H9 (cell line): ENCODE measurements around the gene ST6GAL1. TPM values are rescaled to one million over a fixed set of nuclear protein-coding genes. Genes with fewer than 3 reads are reported as not detected.
"Not testable (repeated sequence)": the region's sequence is repeated elsewhere in the genome, so short reads cannot be mapped to it uniquely, and the experiment has no call there.

ENCODE experiments used
- DNase-seq: peaks from one replicate; pipeline ENCODE4 v3.0.0-alpha.2; 2017
- H2AFZ ChIP-seq: one replicate; pipeline ENCODE4 v1.6.1; 2013; ENCODE audit warnings: mild to moderate bottlenecking, low read length, control low read depth, moderate library complexity
- H2AK5ac ChIP-seq: 2 replicates; pipeline ENCODE4 v1.6.1; 2013; ENCODE audit warnings: low read length, control low read depth, mixed read lengths; ENCODE audit not compliant: insufficient read length
- H2BK120ac ChIP-seq: one replicate; pipeline ENCODE4 v1.6.1; 2013; ENCODE audit warnings: low read depth, mild to moderate bottlenecking, low read length, control low read depth, inconsistent platforms; ENCODE audit not compliant: poor library complexity, severe bottlenecking
- H2BK12ac ChIP-seq: 2 replicates; pipeline ENCODE4 v1.6.1; 2013; ENCODE audit warnings: low read length, control low read depth, mixed read lengths, low read depth; ENCODE audit not compliant: insufficient read length
- H2BK15ac ChIP-seq: 2 replicates; pipeline ENCODE4 v1.6.1; 2013; ENCODE audit warnings: low read depth, low read length, control low read depth
- H2BK20ac ChIP-seq: one replicate; pipeline ENCODE4 v1.6.1; 2013; ENCODE audit warnings: low read depth, mild to moderate bottlenecking, low read length, control low read depth, inconsistent platforms; ENCODE audit not compliant: poor library complexity, severe bottlenecking
- H2BK5ac ChIP-seq: 2 replicates; pipeline ENCODE4 v1.6.1; 2013; ENCODE audit warnings: low read length, control low read depth, mixed read lengths; ENCODE audit not compliant: insufficient read length
- H3K14ac ChIP-seq: 2 replicates; pipeline ENCODE4 v1.6.1; 2013; ENCODE audit warnings: low read length, control low read depth; ENCODE audit not compliant: insufficient read depth
- H3K18ac ChIP-seq: 2 replicates; pipeline ENCODE4 v1.6.1; 2013; ENCODE audit warnings: low read depth, mild to moderate bottlenecking, mixed read lengths, low read length, control low read depth; ENCODE audit not compliant: insufficient read length
- H3K23ac ChIP-seq: 2 replicates; pipeline ENCODE4 v1.6.1; 2013; ENCODE audit warnings: low read length, control low read depth, mixed read lengths, low read depth; ENCODE audit not compliant: insufficient read length
- H3K23me2 ChIP-seq: 2 replicates; pipeline ENCODE4 v1.6.1; 2013; ENCODE audit warnings: low read depth, mild to moderate bottlenecking, mixed read lengths, low read length, control low read depth; ENCODE audit not compliant: insufficient read length, poor library complexity, severe bottlenecking
- H3K27ac ChIP-seq: 2 replicates; pipeline ENCODE4 v1.5.1; 2013; ENCODE audit warnings: low read length, control low read depth, mixed read lengths, low read depth; ENCODE audit not compliant: insufficient read length
- H3K27me3 ChIP-seq: 2 replicates; pipeline ENCODE4 v1.6.1; 2013; ENCODE audit warnings: low read length, control low read depth, inconsistent platforms; ENCODE audit not compliant: insufficient read depth
- H3K4ac ChIP-seq: 2 replicates; pipeline ENCODE4 v1.6.1; 2013; ENCODE audit warnings: low read depth, mild to moderate bottlenecking, control low read depth, inconsistent platforms, low read length, moderate library complexity
- H3K4me1 ChIP-seq: 2 replicates; pipeline ENCODE4 v1.6.1; 2013; ENCODE audit warnings: low read length, control low read depth, inconsistent platforms; ENCODE audit not compliant: insufficient read depth
- H3K4me2 ChIP-seq: 2 replicates; pipeline ENCODE4 v1.6.1; 2013; ENCODE audit warnings: low read length, control low read depth, mixed read lengths; ENCODE audit not compliant: insufficient read length, insufficient read depth
- H3K56ac ChIP-seq: 2 replicates; pipeline ENCODE4 v1.6.1; 2013; ENCODE audit warnings: low read depth, mild to moderate bottlenecking, mixed read lengths, low read length, control low read depth; ENCODE audit not compliant: insufficient read length
- H3K79me1 ChIP-seq: 2 replicates; pipeline ENCODE4 v1.6.1; 2013; ENCODE audit warnings: low read depth, mild to moderate bottlenecking, moderate library complexity, low read length, control low read depth, inconsistent platforms; ENCODE audit not compliant: insufficient read depth, poor library complexity, severe bottlenecking
- H3K79me2 ChIP-seq: 2 replicates; pipeline ENCODE4 v1.6.1; 2013; ENCODE audit warnings: low read length, control low read depth, inconsistent platforms; ENCODE audit not compliant: insufficient read depth
- H3K9ac ChIP-seq: 2 replicates; pipeline ENCODE4 v1.6.1; 2013; ENCODE audit warnings: low read length, control low read depth, mixed read lengths; ENCODE audit not compliant: insufficient read length; ENCODE audit errors: extremely low read depth
- H3K9me3 ChIP-seq: one replicate; pipeline ENCODE4 v1.6.1; 2013; ENCODE audit warnings: low read depth, low read length, inconsistent platforms; ENCODE audit not compliant: control insufficient read depth
- H3T11ph ChIP-seq: one replicate; pipeline ENCODE4 v1.6.1; 2013; ENCODE audit warnings: mild to moderate bottlenecking, low read length, control low read depth, inconsistent platforms
- H4K20me1 ChIP-seq: one replicate; pipeline ENCODE4 v1.6.1; 2013; ENCODE audit not compliant: control insufficient read depth, insufficient read length, insufficient read depth
- H4K5ac ChIP-seq: 2 replicates; pipeline ENCODE4 v1.6.1; 2013; ENCODE audit warnings: low read depth, mild to moderate bottlenecking, mixed read lengths, low read length, control low read depth; ENCODE audit not compliant: insufficient read length
- H4K8ac ChIP-seq: replicated peaks from 2 replicates; pipeline ENCODE4 v1.6.1; 2013; ENCODE audit warnings: low read length, control low read depth, mixed read lengths, low read depth; ENCODE audit not compliant: insufficient read length
- H4K91ac ChIP-seq: 2 replicates; pipeline ENCODE4 v1.6.1; 2013; ENCODE audit warnings: low read depth, mild to moderate bottlenecking, moderate library complexity, mixed read lengths, low read length, control low read depth; ENCODE audit not compliant: insufficient read length
- H3K27ac Mint-ChIP-seq, 3 experiments: 2 replicates in 2 of 3; 3 replicates in 1 of 3; pipeline ENCODE4 v1.8.0; 2020 to 2021; ENCODE audit warnings: mixed read lengths in 3 of 3, mild to moderate bottlenecking in 1 of 3, moderate library complexity in 1 of 3
- H3K27me3 Mint-ChIP-seq: 2 replicates; pipeline ENCODE4 v1.8.0; 2021; ENCODE audit warnings: low read depth, mild to moderate bottlenecking, moderate library complexity, mixed read lengths
- H3K36me3 Mint-ChIP-seq, 3 experiments: 2 replicates in 2 of 3; 3 replicates in 1 of 3; pipeline ENCODE4 v1.8.0; 2020 to 2021; ENCODE audit warnings: low read depth in 3 of 3, mixed read lengths in 3 of 3; ENCODE audit not compliant: insufficient read depth in 1 of 3
- H3K4me1 Mint-ChIP-seq, 2 experiments: 2 replicates each; pipeline ENCODE4 v1.8.0; 2020; ENCODE audit warnings: mixed read lengths in 2 of 2
- H3K4me3 Mint-ChIP-seq, 2 experiments: 2 replicates in 1 of 2; 3 replicates in 1 of 2; pipeline ENCODE4 v1.8.0; 2020 to 2021; ENCODE audit warnings: mild to moderate bottlenecking in 2 of 2, mixed read lengths in 2 of 2, moderate library complexity in 1 of 2
- H3K9me3 Mint-ChIP-seq, 2 experiments: 2 replicates in 1 of 2; 3 replicates in 1 of 2; pipeline ENCODE4 v1.8.0; 2020; ENCODE audit warnings: mild to moderate bottlenecking in 2 of 2, mixed read lengths in 2 of 2, moderate library complexity in 1 of 2
- CTCF ChIP-seq: fragments of 200-600 bp; sonication (generic); conservative IDR thresholded peaks from 3 replicates; pipeline ENCODE4 v1.8.0; 2021; ENCODE audit warnings: antibody characterized with exemption, mild to moderate bottlenecking
- WGBS: extraction: QIAGEN DNeasy Blood & Tissue Kit; methylation state at CpG from one replicate; pipeline ENCODE4 v1.1.7; 2013; ENCODE audit warnings: missing lambda C conversion rate, low lambda C conversion rate, mixed read lengths; ENCODE audit not compliant: insufficient read length; ENCODE audit errors: extremely low coverage; 5-methylcytosine and 5-hydroxymethylcytosine counted together
- total RNA-seq: library from RNA; stranded (reverse); gene quantifications from 2 replicates; pipeline ENCODE4 v1.2.1, GENCODE V29; 2021

The ST6GAL1 gene
- total RNA-seq, 1 experiment from 2014 or later, result 139 TPM

- H2AK5ac ChIP-seq, result no peak overlapping the region
- no peak overlapping the region for H3K18ac ChIP-seq
- no peak overlapping the region for H2BK120ac ChIP-seq
- H3K79me2 ChIP-seq, result no peaks in the 10 kb centered on the region; the same call in 1 of the 2 replicates
- no peak overlapping the region for H3K4me2 ChIP-seq
- peaks cover 59% of the 10 kb centered on the region in 2 experiments for H3K4me1 Mint-ChIP-seq
- H3K79me1 ChIP-seq, result no peaks in the 10 kb centered on the region
- no peak overlapping the region for H2BK12ac ChIP-seq
- no peak overlapping the region for H2BK20ac ChIP-seq
- H3K23ac ChIP-seq, result no peak overlapping the region
- no peak overlapping the region for H4K8ac ChIP-seq
- no peaks in the 10 kb centered on the region for H3K9me3 ChIP-seq
- H3K23me2 ChIP-seq, result no peaks in the 10 kb centered on the region
- H3K36me3 Mint-ChIP-seq, result peaks cover 30 to 70% (median 56%) of the 10 kb centered on the region in 3 experiments
- no peaks in the 10 kb centered on the region for H4K20me1 ChIP-seq
- H3K4me3 Mint-ChIP-seq, result no peak overlapping the region; a peak in 1 of 5 replicates
- H2BK5ac ChIP-seq, result no peak overlapping the region
- peaks cover 16% of the 10 kb centered on the region; the same call in 1 of the 2 replicates for H3K4me1 ChIP-seq
- no peak overlapping the region for H2BK15ac ChIP-seq
- no peak for TF ChIP-seq CTCF
- no CpG with 5 or more reads among the region's 6 CpGs for WGBS
- H3K9me3 Mint-ChIP-seq, result no peaks in the 10 kb centered on the region
- no peak for DNase-seq
- no peak overlapping the region for H3K4ac ChIP-seq
- no peak overlapping the region for H4K5ac ChIP-seq
- no peaks in the 10 kb centered on the region for H3K27me3 Mint-ChIP-seq
- H3K56ac ChIP-seq, result no peak overlapping the region
- no peak overlapping the region for H2AFZ ChIP-seq
- H3K27me3 ChIP-seq, result no peaks in the 10 kb centered on the region
- no peak overlapping the region for H4K91ac ChIP-seq
- H3K27ac Mint-ChIP-seq, result peak overlapping the region; percentile 19 to 96 (median 93); a peak in 6 of 7 replicates
- H3K27ac ChIP-seq, result no peak overlapping the region
- H3K14ac ChIP-seq, result no peak overlapping the region
- H3T11ph ChIP-seq, result no peak overlapping the region
- no peak overlapping the region for H3K9ac ChIP-seq
Observed at GRCh38 chr3:186966406-186966805, 36.1 kb downstream of the ST6GAL1 start.

- H4K20me1 ChIP-seq, H4K91ac ChIP-seq, H3K27me3 ChIP-seq, H3K9me3 Mint-ChIP-seq, H3K79me2 ChIP-seq, H3K23me2 ChIP-seq, H2BK120ac ChIP-seq, H2BK15ac ChIP-seq, H2BK5ac ChIP-seq, H2BK12ac ChIP-seq, DNase-seq, H2BK20ac ChIP-seq, H3K23ac ChIP-seq, H3K14ac ChIP-seq, H3K9me3 ChIP-seq, H2AFZ ChIP-seq, H3K79me1 ChIP-seq, H3K27ac ChIP-seq, H2AK5ac ChIP-seq, H3T11ph ChIP-seq, H4K5ac ChIP-seq, H3K18ac ChIP-seq, H3K4me2 ChIP-seq, H3K4ac ChIP-seq, H4K8ac ChIP-seq, H3K56ac ChIP-seq, H3K27me3 Mint-ChIP-seq, H3K9ac ChIP-seq: not testable (repeated sequence)
- Mint-ChIP-seq H3K27ac (peak overlapping the region; percentile 88 to 96 (median 93)), H3K4me3 (0 out of 5 replicates have a peak overlapping the region, but pooled peaks of 1 of the 2 experiments have one; percentile 22), H3K36me3 (peaks cover 37 to 73% (median 64%) of the 10 kb centered on the region in 3 experiments), H3K4me1 (peaks cover 50 to 51% of the 10 kb centered on the region in 2 experiments)
- WGBS, result no CpG with 5 or more reads among the region's 11 CpGs
- peaks cover 11% of the 10 kb centered on the region; the same call in 1 of the 2 replicates for H3K4me1 ChIP-seq
Observed at GRCh38 chr3:186967236-186967635, 36.9 kb downstream of the ST6GAL1 start.
